ENCODE data around the gene PRKCA.
"Not testable (repeated sequence)": the region's sequence is repeated elsewhere in the genome, so short reads cannot be mapped to it uniquely, and the experiment has no call there.

The PRKCA gene

DNA sequence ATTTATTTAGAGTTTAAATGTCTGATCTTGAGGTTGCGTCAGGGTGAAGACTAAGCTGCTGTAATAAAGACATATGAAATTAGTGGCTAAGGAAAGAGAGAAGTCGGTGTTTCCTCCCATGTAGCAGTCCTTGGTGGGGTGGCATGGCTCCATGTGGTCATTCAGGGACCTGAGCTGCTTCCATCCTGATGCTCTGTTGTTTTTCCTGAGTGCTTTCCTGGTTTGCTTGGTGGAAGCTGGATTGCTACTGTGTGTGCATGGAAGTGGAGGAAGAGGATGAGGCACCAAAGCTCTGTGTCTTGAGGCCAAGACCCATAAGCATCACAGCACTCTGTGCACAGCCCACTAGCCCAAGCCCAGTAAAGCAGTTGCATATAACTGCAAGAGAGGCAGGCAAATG lies 290.7 kb downstream of the PRKCA start:
- no peak for DNase-seq

DNA sequence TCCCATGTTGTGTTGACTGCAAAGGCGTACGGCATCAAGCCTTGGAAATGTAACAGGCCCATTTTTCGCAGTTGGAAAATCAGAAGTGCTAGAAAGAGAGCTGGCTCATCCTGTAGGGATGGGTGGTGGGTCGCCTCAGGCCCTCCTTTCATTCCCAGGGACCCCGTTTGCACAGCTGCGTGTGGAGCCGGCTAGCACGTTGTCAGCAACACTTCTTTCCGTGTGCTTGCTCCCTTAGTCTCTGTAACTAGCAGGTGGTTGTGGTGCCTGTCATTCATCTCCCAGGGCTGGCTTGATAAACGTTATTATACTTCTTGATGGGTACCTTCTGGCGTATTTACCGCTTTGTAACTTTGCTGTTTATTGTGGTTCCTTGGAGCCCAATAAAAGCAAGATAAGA lies 293.5 kb downstream of the PRKCA start:
- no peak for DNase-seq

DNA sequence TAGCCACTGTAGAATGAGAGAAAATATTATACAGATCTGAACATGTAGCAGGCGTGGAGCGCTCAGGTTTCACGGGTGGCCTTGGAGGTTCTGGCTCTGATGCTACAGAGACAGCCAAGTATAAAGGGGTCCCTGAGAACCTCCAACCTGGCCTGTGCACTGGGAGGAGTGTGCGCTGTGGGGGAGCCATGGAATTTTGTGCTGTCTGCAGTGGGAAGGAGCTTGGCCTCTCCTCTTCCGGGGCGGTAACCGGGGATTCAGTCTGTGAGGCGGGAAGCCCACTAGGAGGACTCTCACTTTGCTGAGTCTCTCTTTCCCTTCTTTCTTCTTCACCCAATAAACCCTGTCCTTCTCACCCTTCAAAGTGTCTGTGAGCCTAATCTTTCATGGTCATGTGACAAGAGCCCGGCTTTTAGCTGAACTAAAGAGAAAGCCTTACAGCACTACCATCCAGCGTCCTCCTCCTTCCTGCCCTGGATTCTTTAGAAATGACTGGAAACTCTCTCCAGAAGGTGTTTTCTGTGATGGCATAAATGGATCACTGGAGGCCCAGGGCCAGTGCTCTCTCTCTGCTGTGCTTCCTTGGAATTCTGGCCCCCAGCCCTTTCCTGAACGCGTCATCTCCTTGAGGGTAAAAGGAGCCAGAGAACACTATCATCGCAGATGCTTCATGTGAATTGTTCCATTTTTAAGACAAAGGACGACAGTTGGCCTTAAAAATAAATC lies 300.4 kb downstream of the PRKCA start:
- no peak for DNase-seq

DNA sequence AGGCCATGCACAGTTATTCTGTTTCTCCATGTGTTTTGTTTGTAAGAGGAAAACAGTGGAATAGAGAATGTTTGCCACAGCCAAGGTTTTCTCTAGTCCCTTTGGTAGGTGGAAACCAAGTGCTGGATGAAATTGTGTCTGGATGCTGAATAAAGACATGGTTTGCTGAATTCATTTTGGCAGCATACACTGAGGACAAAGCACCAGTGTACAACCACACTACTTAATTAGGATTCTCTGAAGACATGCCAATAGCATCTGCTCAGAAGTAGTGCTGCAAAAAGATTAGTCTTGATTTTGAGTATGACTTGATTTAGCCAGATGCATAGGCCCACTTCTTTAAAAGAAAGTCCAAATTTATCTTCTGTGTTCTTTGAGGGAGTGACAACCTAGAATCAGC lies 302.0 kb downstream of the PRKCA start:
- DNase-seq, result no peak

GRCh38 chr17:66605541-66605940 lies 303.1 kb downstream of the PRKCA start:
- no peak for DNase-seq

- DNase-seq, result no peak
Observed at GRCh38 chr17:66610361-66611133, 308.1 kb downstream of the PRKCA start.

DNA sequence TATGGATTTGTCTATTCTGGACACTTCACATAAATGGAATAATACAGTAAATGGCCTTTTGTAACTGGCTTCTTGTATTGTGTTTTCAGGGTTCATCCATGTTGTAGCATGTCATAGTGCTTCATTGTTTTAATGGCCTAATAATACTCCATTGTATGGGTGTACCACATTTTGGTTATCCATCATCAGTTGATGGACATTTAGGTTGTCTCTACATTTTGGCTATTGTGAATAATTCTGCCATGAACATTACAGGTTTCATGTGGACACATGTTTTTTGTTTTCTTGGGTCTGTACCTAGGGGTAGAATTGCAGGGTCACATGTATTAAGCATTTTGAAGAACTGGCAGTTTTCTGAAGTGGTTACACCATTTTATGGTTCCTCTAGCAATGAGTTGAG lies 309.0 kb downstream of the PRKCA start:
- no peak for DNase-seq

GRCh38 chr17:66612993-66613392 lies 310.6 kb downstream of the PRKCA start:
- no peak for DNase-seq

DNA sequence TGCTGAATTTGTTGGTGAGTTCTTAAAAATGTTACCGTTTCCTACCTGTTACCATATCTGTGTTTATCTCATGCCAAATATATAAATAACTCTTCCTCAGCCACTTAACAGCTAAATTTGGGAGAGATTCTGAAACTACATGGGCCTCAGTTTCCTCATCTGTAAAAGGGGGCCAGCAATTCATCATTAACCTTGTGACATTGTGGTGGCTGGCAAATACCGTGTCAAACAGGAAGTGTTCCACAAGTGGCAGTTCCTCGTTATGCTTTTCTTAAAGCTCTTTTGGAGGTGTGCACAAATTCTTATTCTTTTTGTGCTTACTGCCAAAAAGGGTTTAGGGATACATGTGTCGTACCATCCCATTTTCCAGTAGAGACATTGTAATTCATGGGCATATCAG lies 312.1 kb downstream of the PRKCA start:
- no peak for DNase-seq

DNA sequence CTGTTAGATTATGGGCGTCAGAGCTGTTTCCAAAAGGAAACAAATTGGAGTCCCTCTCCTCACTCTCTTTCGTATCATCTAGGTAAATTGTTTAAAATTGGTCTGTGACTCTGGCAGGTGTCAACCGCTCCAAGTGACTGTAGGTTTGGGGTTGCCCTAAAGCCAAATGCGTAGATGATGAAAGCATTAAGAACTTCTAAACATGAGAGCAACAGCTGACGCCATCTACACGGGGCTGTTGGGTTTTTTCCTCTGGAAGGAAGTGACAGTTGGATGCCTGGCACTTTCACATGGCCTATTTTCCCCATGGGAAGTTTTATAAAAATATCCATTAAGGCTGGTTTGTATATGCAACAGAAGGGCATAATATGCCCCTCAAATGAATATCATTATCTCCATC lies 316.8 kb downstream of the PRKCA start:
- no peak for DNase-seq

- DNase-seq, result no peak
Observed at GRCh38 chr17:66620528-66620927, 318.1 kb downstream of the PRKCA start.

GRCh38 chr17:66624630-66625029 lies 322.2 kb downstream of the PRKCA start:
- not testable (repeated sequence) for DNase-seq

DNA sequence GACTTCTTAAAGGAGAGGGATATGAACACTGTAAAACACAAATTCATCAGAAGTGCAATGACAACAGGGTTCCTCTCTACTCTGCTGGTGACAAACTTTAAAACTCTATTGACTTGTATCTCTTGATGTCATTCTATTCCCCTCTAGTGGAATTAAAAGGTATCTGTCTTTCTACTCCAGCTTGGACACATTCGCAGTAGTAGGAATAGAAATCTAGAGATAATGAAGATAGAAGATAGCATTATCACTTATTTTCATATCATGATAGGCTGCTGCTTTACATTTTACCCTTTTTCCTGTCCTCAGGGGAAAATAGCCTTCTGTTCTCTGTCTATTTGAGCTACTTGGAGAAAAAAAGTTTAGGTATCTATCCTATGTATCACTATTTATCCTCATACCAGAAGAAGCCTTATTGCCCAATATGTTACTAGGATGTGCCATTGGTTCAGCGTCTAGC lies 322.9 kb downstream of the PRKCA start:
- no peak for DNase-seq

- no peak for DNase-seq
Observed at GRCh38 chr17:66627985-66628384, 325.6 kb downstream of the PRKCA start.

DNA sequence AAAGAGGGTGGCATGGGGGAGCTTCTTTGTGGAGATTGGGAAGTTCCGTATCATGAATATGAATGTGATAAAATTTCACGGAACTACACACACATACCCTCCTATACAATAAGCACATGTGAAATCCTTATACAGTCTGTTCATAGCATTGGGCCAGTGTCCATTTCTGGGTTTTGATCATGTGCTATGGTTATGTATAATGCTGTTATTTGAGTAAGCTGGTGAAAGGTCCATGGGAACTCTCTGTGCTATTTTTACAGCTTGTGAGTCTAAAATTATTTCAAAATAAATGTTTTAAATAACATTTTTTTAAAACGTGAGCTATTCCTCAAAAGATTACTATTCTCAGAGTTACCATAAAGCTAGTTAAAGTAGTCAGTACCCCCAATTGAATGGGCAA lies 327.3 kb downstream of the PRKCA start:
- DNase-seq, result no peak

DNA sequence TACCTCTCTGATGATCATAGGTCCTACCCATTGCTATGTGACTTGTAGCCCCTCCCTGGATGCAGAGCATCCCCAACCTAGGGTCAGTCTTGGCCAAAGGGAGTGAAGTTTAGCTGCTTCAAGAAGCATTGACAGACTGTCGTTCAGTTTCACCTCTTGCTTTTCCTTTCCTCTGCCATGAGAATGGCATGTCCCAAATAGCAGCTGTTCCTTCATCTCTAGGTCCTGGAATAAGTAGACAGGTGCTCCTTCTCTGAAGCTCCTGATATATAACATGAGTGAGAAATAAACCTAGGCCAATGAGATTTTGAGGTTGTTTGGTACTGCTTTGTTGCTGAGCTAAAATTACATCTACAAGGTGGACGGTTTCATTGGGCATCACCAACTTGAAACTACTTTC lies 328.0 kb downstream of the PRKCA start:
- DNase-seq, result no peak

GRCh38 chr17:66630828-66631472 lies 328.5 kb downstream of the PRKCA start:
- DNase-seq, result no peak

DNA sequence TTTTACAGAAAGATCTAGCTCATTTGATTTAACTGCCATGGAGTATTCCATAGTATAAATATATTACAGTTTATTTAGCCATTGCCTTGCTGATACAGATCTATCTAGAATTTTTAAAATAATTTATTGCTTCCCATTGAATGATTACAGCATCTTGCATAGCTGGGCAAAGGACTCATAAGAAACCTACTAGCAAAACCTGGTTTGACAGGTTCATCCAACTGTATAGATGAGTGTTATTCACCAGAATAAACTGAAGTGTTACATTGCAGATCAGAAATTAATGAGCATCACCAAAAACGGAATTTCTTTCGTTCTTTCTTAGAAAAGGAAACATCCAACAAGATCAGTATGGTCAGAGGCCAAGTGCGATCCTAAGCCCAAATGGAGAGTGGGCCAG lies 330.3 kb downstream of the PRKCA start:
- no peak for DNase-seq

GRCh38 chr17:66633317-66633965 lies 331.0 kb downstream of the PRKCA start:
- DNase-seq, result peak; percentile 78

DNA sequence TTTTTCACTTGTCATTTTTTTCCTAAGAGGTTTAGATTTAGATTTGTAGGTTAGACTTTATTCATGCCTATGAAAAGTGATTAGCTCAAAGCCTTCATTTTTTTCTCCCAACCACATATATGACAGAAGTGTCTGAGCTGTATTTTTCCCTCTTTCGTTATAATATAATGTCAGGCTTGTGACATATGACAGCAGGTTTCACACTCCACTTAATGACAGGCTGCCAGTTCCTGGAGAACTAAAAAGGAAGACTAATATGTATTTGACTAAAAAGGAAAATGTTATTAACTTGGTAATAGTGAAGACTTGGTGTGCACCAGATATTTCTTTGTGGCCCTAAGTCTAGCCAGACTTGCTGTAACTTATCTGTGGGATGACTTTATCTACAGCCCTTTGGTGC lies 331.8 kb downstream of the PRKCA start:
- DNase-seq, result no peak

GRCh38 chr17:66635386-66636045 lies 333.1 kb downstream of the PRKCA start:
- no peak for DNase-seq

- peak; percentile 4 for DNase-seq
Observed at GRCh38 chr17:66636111-66636510, 333.7 kb downstream of the PRKCA start.

GRCh38 chr17:66637491-66637890 lies 335.1 kb downstream of the PRKCA start:
- DNase-seq, result no peak

Measured in CD4-positive, alpha-beta T cell treated with Interleukin-4 for 4 hours (primary cell).